Breast epithelium (tissue), 4 donors: ENCODE measurements around the gene DNM3. TPM values are rescaled to one million over a fixed set of nuclear protein-coding genes. Genes with fewer than 3 reads are reported as not detected.

ENCODE experiments used
- DNase-seq, 2 donors: peaks; one replicate each; pipeline ENCODE4 v3.0.0-alpha.2; 2019; ENCODE audit warnings: low spot score in 2 of 2
- H3K27ac ChIP-seq, 2 donors: fragments of 200-600 bp; sonication (generic) in 1 of 2; one replicate each; pipeline ENCODE4 v1.5.1; 2016 to 2019; ENCODE audit warnings: mild to moderate bottlenecking in 1 of 2
- H3K27me3 ChIP-seq, 2 donors: fragments of 200-600 bp; sonication (generic) in 1 of 2; one replicate each; pipeline versions ENCODE4 v1.5.1 to v1.6.0; 2017 to 2019; ENCODE audit warnings: control low read depth in 1 of 2, mild to moderate bottlenecking in 1 of 2
- H3K36me3 ChIP-seq: fragments of 200-600 bp; one replicate; pipeline ENCODE4 v1.5.1; 2019
- H3K4me1 ChIP-seq, 2 donors: fragments of 200-600 bp; sonication (generic); one replicate each; pipeline ENCODE4 v1.5.1; 2016 to 2019; ENCODE audit warnings: control low read depth in 1 of 2
- H3K4me3 ChIP-seq, 3 donors: fragments of 200-600 bp; sonication (generic); 1 replicate in 2 of 3; 2 replicates in 1 of 3; pipeline ENCODE4 v1.5.1; 2016 to 2019; ENCODE audit warnings: mild to moderate bottlenecking in 3 of 3, moderate library complexity in 2 of 3
- H3K9me3 ChIP-seq, 2 donors: fragments of 200-600 bp; sonication (generic) in 1 of 2; one replicate each; pipeline ENCODE4 v1.5.1; 2016 to 2019; ENCODE audit warnings: control low read depth in 1 of 2
- POLR2A ChIP-seq: fragments of 450-650 bp; IDR thresholded peaks from one replicate; pipeline ENCODE4 v1.6.1; 2016; ENCODE audit warnings: antibody characterized with exemption, mild to moderate bottlenecking, moderate library complexity
- POLR2AphosphoS5 ChIP-seq, 3 donors: sonication (generic); formaldehyde crosslinking; IDR thresholded peaks; one replicate each; pipeline ENCODE4 v1.6.1; 2017; ENCODE audit warnings: antibody characterized with exemption in 3 of 3
- intact Hi-C: fragments of 100-400 bp; cut with DNase I; formaldehyde crosslinking; loops from one replicate; pipeline ENCODE4 v1.15.1; 2023; ENCODE audit warnings: low total_unique reads
- total RNA-seq, 3 donors: library from RNA; depleted of rRNA; stranded (reverse); fragments of >200 nt; gene quantifications; one replicate each; pipeline ENCODE4 v1.1.0, GENCODE V29; 2016
- TF ChIP-seq, protein P1 (sequence below), 3 donors: fragments of 450-650 bp; IDR thresholded peaks; one replicate each; pipeline ENCODE4 v1.5.1; 2016 to 2017; ENCODE audit warnings: antibody characterized with exemption in 3 of 3, mild to moderate bottlenecking in 3 of 3, moderate library complexity in 3 of 3

Gene DNM3
- total RNA-seq, 3 donors from 2014 or later = 5.1 to 7.5 (median 6.6) TPM

DNA sequence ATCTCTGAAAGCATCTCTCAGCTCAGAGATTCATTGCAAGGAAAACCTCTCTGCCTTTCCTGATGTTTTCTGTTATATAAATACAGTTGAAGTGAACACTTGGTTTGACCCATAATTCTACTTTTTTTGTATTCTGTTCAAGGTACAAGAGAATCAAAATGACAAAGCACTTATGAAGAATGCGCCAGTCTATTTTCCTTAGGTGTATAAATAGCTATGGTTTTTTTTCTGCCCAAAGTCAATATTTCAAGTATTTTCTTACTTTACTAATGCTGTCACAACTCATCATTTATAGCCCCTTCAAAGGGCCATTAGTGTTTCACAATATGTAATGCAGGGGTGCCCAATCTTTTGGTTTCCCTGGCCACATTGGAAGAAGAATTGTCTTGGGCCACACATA lies 436.7 kb downstream of the DNM3 start:
- Histone ChIP-seq H3K27ac (no peak overlapping the region), H3K4me1 (no peaks in the 10 kb centered on the region), H3K27me3 (no peaks in the 10 kb centered on the region), H3K4me3 (no peak overlapping the region), H3K9me3 (no peaks in the 10 kb centered on the region), H3K36me3 (no peaks in the 10 kb centered on the region)
- intact Hi-C loops = no loop called here
- DNase-seq = no peak
- TF ChIP-seq, protein P1, sequence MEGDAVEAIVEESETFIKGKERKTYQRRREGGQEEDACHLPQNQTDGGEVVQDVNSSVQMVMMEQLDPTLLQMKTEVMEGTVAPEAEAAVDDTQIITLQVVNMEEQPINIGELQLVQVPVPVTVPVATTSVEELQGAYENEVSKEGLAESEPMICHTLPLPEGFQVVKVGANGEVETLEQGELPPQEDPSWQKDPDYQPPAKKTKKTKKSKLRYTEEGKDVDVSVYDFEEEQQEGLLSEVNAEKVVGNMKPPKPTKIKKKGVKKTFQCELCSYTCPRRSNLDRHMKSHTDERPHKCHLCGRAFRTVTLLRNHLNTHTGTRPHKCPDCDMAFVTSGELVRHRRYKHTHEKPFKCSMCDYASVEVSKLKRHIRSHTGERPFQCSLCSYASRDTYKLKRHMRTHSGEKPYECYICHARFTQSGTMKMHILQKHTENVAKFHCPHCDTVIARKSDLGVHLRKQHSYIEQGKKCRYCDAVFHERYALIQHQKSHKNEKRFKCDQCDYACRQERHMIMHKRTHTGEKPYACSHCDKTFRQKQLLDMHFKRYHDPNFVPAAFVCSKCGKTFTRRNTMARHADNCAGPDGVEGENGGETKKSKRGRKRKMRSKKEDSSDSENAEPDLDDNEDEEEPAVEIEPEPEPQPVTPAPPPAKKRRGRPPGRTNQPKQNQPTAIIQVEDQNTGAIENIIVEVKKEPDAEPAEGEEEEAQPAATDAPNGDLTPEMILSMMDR (IDR thresholded peaks at IDR 0.05) = no peak
- no peak for TF ChIP-seq POLR2A

GRCh38 chr1:172278478-172278877 lies 437.2 kb downstream of the DNM3 start:
- no peak for DNase-seq
- Histone ChIP-seq H3K4me3 (no peak overlapping the region), H3K9me3 (no peaks in the 10 kb centered on the region), H3K4me1 (no peaks in the 10 kb centered on the region), H3K27me3 (no peaks in the 10 kb centered on the region), H3K27ac (no peak overlapping the region), H3K36me3 (no peaks in the 10 kb centered on the region)
- intact Hi-C loops = no loop called here
- TF ChIP-seq, protein P1 (IDR thresholded peaks at IDR 0.05) = no peak
- no peak for TF ChIP-seq POLR2A
- no peak for TF ChIP-seq POLR2AphosphoS5 (IDR thresholded peaks at IDR 0.05)

DNA sequence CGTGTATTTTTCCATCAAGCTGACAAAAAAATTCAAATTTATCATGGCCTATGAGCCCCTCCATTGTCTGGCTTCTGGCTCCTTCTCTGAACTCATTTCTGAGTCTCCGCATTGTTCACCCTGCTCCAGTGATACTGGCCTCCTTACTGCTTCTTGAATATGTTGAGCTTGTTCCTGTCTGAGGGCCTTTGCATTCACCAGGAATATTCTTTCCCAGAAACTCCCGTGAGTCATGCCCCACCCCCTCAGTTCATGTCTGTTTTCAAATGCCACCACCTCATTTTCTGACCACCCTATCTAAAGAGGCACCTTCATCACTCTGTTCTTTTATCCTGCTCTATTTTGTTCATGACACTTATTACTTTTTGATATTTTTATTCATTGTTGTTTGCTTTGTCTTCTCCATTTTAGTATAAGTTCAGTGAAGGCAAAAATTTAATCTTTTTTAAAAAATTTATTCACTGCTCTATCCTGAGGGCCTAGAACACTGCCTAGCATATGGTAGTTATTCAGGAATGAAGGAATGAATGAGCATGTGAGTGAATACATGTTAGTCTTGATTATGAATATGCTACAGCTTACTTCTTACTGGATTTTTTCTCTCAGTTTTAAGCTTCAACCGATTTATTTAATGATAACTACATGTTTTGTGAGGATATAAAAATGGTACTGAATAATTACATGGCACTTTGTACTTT lies 438.8 kb downstream of the DNM3 start:
- Histone ChIP-seq H3K4me3 (no peak overlapping the region), H3K4me1 (no peaks in the 10 kb centered on the region), H3K27ac (no peak overlapping the region), H3K9me3 (no peaks in the 10 kb centered on the region), H3K36me3 (no peaks in the 10 kb centered on the region), H3K27me3 (no peaks in the 10 kb centered on the region)
- TF ChIP-seq POLR2AphosphoS5 (IDR thresholded peaks at IDR 0.05) (no peak), POLR2A (no peak)
- TF ChIP-seq, protein P1 (IDR thresholded peaks at IDR 0.05) = no peak
- DNase-seq = no peak
- intact Hi-C loops = no loop called here

GRCh38 chr1:172283766-172284165 lies 442.5 kb downstream of the DNM3 start:
- H3K36me3 ChIP-seq = no peaks in the 10 kb centered on the region
- H3K4me3 ChIP-seq = no peak overlapping the region
- peaks cover 0 to 4% of the 10 kb centered on the region in 2 donors for H3K4me1 ChIP-seq
- DNase-seq = no peak
- TF ChIP-seq POLR2A (no peak), POLR2AphosphoS5 (IDR thresholded peaks at IDR 0.05) (no peak)
- TF ChIP-seq, protein P1 (IDR thresholded peaks at IDR 0.05) = no peak
- no peaks in the 10 kb centered on the region for H3K27me3 ChIP-seq
- no peak overlapping the region for H3K27ac ChIP-seq
- H3K9me3 ChIP-seq = no peaks in the 10 kb centered on the region
- intact Hi-C loops = no loop called here

GRCh38 chr1:172286629-172287076 lies 445.4 kb downstream of the DNM3 start:
- H3K27me3 ChIP-seq = no peaks in the 10 kb centered on the region
- H3K36me3 ChIP-seq = no peaks in the 10 kb centered on the region
- H3K4me1 ChIP-seq = peaks cover 0 to 4% of the 10 kb centered on the region in 2 donors
- DNase-seq = no peak
- no peak for TF ChIP-seq POLR2A
- peak in 1 of 3 donors; percentile 59 for TF ChIP-seq POLR2AphosphoS5 (IDR thresholded peaks at IDR 0.05)
- no peak overlapping the region for H3K4me3 ChIP-seq
- intact Hi-C loops = no loop called here
- peak overlapping the region; percentile 3 to 63 for H3K27ac ChIP-seq
- no peaks in the 10 kb centered on the region for H3K9me3 ChIP-seq
